ENCODE measurements around the gene OR51S1.

GRCh38 chr11:4825132-4825531 lies 23.9 kb downstream of the OR51S1 start:
- TF ChIP-seq GATA2 (IDR thresholded peaks at IDR 0.05; ENCODE audit: low read depth, low read length) (no peak), GATA3 (IDR thresholded peaks at IDR 0.05; ENCODE audit: low read depth, low read length) (no peak)
